Thoracic aorta (tissue), 2 donors: ENCODE measurements around the gene GLMP. TPM values are rescaled to one million over a fixed set of nuclear protein-coding genes. Genes with fewer than 3 reads are reported as not detected.

Experiments
- ATAC-seq: fragments of 150-250 bp; one replicate; pipeline ENCODE4 v1.8.0; 2017; ENCODE audit warnings: low read depth; ENCODE audit not compliant: insufficient number of reproducible peaks, low FRiP score
- DNase-seq: peaks from one replicate; pipeline ENCODE4 v3.0.0-alpha.2; 2020; ENCODE audit warnings: low spot score
- H3K27ac ChIP-seq, 2 donors: fragments of 200-600 bp; sonication (generic); 1 replicate in 1 of 2; 2 replicates in 1 of 2; pipeline ENCODE4 v1.5.1; 2016; ENCODE audit warnings: mild to moderate bottlenecking in 2 of 2, moderate library complexity in 2 of 2
- H3K27me3 ChIP-seq: fragments of 200-600 bp; sonication (generic); replicated peaks from 2 replicates; pipeline ENCODE4 v1.6.0; 2016; ENCODE audit warnings: mild to moderate bottlenecking; ENCODE audit not compliant: insufficient read depth
- H3K36me3 ChIP-seq: fragments of 200-600 bp; sonication (generic); one replicate; pipeline ENCODE4 v1.5.1; 2016
- H3K4me1 ChIP-seq, 2 donors: fragments of 200-600 bp; sonication (generic); 1 replicate in 1 of 2; 2 replicates in 1 of 2; pipeline versions ENCODE4 v1.5.1 to v1.6.0; 2016; ENCODE audit warnings: low read depth in 2 of 2, mild to moderate bottlenecking in 1 of 2; ENCODE audit not compliant: control insufficient read depth in 1 of 2
- H3K4me3 ChIP-seq: fragments of 200-600 bp; sonication (generic); 2 replicates; pipeline ENCODE4 v1.5.1; 2016; ENCODE audit warnings: mild to moderate bottlenecking
- H3K9me3 ChIP-seq: fragments of 200-600 bp; sonication (generic); 2 replicates; pipeline ENCODE4 v1.5.1; 2016
- total RNA-seq, 2 donors: library from RNA; depleted of rRNA; stranded (reverse); fragments of >200 nt; gene quantifications; one replicate each; pipeline versions ENCODE4 v1.1.0 to v1.2.3, GENCODE V29; 2016
- TF ChIP-seq, protein P1 (sequence below): fragments of 200-600 bp; sonication (generic); IDR thresholded peaks from one replicate; pipeline ENCODE4 v1.5.1; 2019; ENCODE audit warnings: antibody characterized with exemption

Gene GLMP
- total RNA-seq, 2 donors from 2014 or later, result 27.7 to 60.1 TPM

DNA sequence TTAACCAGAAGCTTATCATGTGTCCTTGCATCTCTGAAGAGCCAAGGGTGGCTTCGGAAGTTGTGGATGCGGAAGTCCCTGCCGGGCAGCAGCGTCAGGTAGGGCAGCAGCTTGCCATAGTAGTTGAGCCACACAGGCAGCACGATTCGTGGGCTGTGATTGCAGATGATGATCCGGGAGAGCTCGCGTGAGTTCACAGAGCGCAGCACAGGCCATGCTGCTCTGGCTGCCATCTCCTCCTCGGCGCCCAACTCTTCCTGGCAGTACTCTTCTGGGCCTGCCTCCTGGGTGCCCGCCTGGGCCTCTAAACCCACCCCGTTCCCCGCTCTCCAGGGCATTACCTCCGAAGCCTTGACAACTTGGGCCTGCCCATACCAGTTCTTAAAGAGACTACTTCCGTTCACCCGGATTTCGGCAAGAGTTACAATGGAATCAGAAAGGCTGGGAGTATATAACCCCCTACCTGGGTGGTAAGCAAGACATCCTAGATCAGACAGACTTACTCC is 3.4 kb upstream of the GLMP start, which contains the start of gene VHLL:
Gene VHLL, minus strand, starts transcription at position 456 of the 506 bp plus-strand sequence. Its CDS starts 118 bp downstream, at position 338.
- H3K27ac ChIP-seq, result no peak within 1 kb of the TSS
- TF ChIP-seq, protein P1, sequence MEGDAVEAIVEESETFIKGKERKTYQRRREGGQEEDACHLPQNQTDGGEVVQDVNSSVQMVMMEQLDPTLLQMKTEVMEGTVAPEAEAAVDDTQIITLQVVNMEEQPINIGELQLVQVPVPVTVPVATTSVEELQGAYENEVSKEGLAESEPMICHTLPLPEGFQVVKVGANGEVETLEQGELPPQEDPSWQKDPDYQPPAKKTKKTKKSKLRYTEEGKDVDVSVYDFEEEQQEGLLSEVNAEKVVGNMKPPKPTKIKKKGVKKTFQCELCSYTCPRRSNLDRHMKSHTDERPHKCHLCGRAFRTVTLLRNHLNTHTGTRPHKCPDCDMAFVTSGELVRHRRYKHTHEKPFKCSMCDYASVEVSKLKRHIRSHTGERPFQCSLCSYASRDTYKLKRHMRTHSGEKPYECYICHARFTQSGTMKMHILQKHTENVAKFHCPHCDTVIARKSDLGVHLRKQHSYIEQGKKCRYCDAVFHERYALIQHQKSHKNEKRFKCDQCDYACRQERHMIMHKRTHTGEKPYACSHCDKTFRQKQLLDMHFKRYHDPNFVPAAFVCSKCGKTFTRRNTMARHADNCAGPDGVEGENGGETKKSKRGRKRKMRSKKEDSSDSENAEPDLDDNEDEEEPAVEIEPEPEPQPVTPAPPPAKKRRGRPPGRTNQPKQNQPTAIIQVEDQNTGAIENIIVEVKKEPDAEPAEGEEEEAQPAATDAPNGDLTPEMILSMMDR, result no peak
- H3K4me1 ChIP-seq, result peaks cover 8 to 11% of the 10 kb centered on the region in 2 donors
- H3K9me3 ChIP-seq, result no peaks in the 10 kb centered on the region
- DNase-seq, result no peak
- no peaks in the 10 kb centered on the region for H3K27me3 ChIP-seq
- H3K36me3 ChIP-seq, result no peaks in the 10 kb centered on the region
- H3K4me3 ChIP-seq, result no peak within 1 kb of the TSS
- ATAC-seq, result no peak

- H3K36me3 ChIP-seq, result no peaks in the 10 kb centered on the region
- H3K27ac ChIP-seq, result no peak overlapping the region
- peaks cover 8 to 17% of the 10 kb centered on the region in 2 donors for H3K4me1 ChIP-seq
- ATAC-seq (no peak), DNase-seq (no peak)
- TF ChIP-seq, protein P1, result no peak
- no peaks in the 10 kb centered on the region for H3K27me3 ChIP-seq
- H3K9me3 ChIP-seq, result no peaks in the 10 kb centered on the region
- no peak overlapping the region for H3K4me3 ChIP-seq
Measured at GRCh38 chr1:156293895-156294294, 1.6 kb downstream of the GLMP start.

GRCh38 chr1:156293098-156293434 is 2.4 kb downstream of the GLMP start:
- TF ChIP-seq, protein P1, result no peak
- H3K9me3 ChIP-seq, result no peaks in the 10 kb centered on the region
- ATAC-seq, result no peak
- DNase-seq, result no peak
- H3K27ac ChIP-seq, result no peak overlapping the region
- H3K4me1 ChIP-seq, result peaks cover 8 to 17% of the 10 kb centered on the region in 2 donors
- H3K4me3 ChIP-seq, result no peak overlapping the region
- H3K27me3 ChIP-seq, result no peaks in the 10 kb centered on the region
- H3K36me3 ChIP-seq, result no peaks in the 10 kb centered on the region

- TF ChIP-seq, protein P1, result no peak
- Histone ChIP-seq H3K27ac (peak overlapping the region; percentile 64 to 77), H3K4me3 (peak overlapping the region; percentile 69), H3K27me3 (no peaks in the 10 kb centered on the region), H3K36me3 (no peaks in the 10 kb centered on the region), H3K4me1 (peaks cover 8 to 17% of the 10 kb centered on the region in 2 donors), H3K9me3 (no peaks in the 10 kb centered on the region)
- ATAC-seq (peak; percentile 38), DNase-seq (peak; percentile 81)
Measured at GRCh38 chr1:156291226-156292061, 4.0 kb downstream of the GLMP start.

- no peaks in the 10 kb centered on the region for H3K36me3 ChIP-seq
- no peak overlapping the region for H3K4me3 ChIP-seq
- H3K27me3 ChIP-seq, result no peaks in the 10 kb centered on the region
- no peaks in the 10 kb centered on the region for H3K9me3 ChIP-seq
- no peak for DNase-seq
- TF ChIP-seq, protein P1, result no peak
- ATAC-seq, result no peak
- H3K27ac ChIP-seq, result no peak overlapping the region
- peaks cover 7 to 10% of the 10 kb centered on the region in 2 donors for H3K4me1 ChIP-seq
Measured at GRCh38 chr1:156289857-156290256, 5.6 kb downstream of the GLMP start.
